ENCODE measurements around the gene ELMO3. TPM values are rescaled to one million over a fixed set of nuclear protein-coding genes. Genes with fewer than 3 reads are reported as not detected.

ELMO3 gene
- total RNA-seq, 1 donor from 2014 or later, result 1.7 TPM

GRCh38 chr16:67165121-67166078, 33.5 kb upstream of the ELMO3 start:
- H3K9me3 Mint-ChIP-seq (ENCODE audit: unreplicated experiment), result no peaks in the 10 kb centered on the region
- H3K4me1 Mint-ChIP-seq (ENCODE audit: unreplicated experiment), result peaks cover 39% of the 10 kb centered on the region
- H3K27me3 Mint-ChIP-seq (ENCODE audit: unreplicated experiment), result peaks cover 29% of the 10 kb centered on the region
- no peak for DNase-seq (ENCODE audit: extremely low spot score, unreplicated experiment)
- no peaks in the 10 kb centered on the region for H3K36me3 Mint-ChIP-seq (ENCODE audit: unreplicated experiment)
- no peak for TF ChIP-seq CTCF (IDR thresholded peaks at IDR 0.05)
- H3K27ac Mint-ChIP-seq (ENCODE audit: unreplicated experiment), result no peak overlapping the region
- H3K4me3 Mint-ChIP-seq (ENCODE audit: unreplicated experiment), result peak overlapping the region; percentile 40

- no peak overlapping the region for H3K27ac Mint-ChIP-seq (ENCODE audit: unreplicated experiment)
- no peaks in the 10 kb centered on the region for H3K9me3 Mint-ChIP-seq (ENCODE audit: unreplicated experiment)
- peaks cover 26% of the 10 kb centered on the region for H3K27me3 Mint-ChIP-seq (ENCODE audit: unreplicated experiment)
- H3K4me1 Mint-ChIP-seq (ENCODE audit: unreplicated experiment), result peaks cover 41% of the 10 kb centered on the region
- DNase-seq (ENCODE audit: extremely low spot score, unreplicated experiment), result no peak
- H3K36me3 Mint-ChIP-seq (ENCODE audit: unreplicated experiment), result no peaks in the 10 kb centered on the region
- no peak for TF ChIP-seq CTCF (IDR thresholded peaks at IDR 0.05)
- H3K4me3 Mint-ChIP-seq (ENCODE audit: unreplicated experiment), result no peak overlapping the region
These were observed 32.8 kb upstream of the ELMO3 start for GRCh38 chr16:67166110-67166547.

- Mint-ChIP-seq H3K4me1 (ENCODE audit: unreplicated experiment) (peaks cover 43% of the 10 kb centered on the region), H3K27ac (ENCODE audit: unreplicated experiment) (no peak overlapping the region), H3K4me3 (ENCODE audit: unreplicated experiment) (no peak overlapping the region), H3K27me3 (ENCODE audit: unreplicated experiment) (peaks cover 26% of the 10 kb centered on the region), H3K36me3 (ENCODE audit: unreplicated experiment) (no peaks in the 10 kb centered on the region), H3K9me3 (ENCODE audit: unreplicated experiment) (no peaks in the 10 kb centered on the region)
- DNase-seq (ENCODE audit: extremely low spot score, unreplicated experiment), result no peak
- TF ChIP-seq CTCF (IDR thresholded peaks at IDR 0.05), result no peak
These were observed 32.2 kb upstream of the ELMO3 start for GRCh38 chr16:67166598-67167168.

- Mint-ChIP-seq H3K27me3 (ENCODE audit: unreplicated experiment) (peaks cover 22% of the 10 kb centered on the region), H3K4me3 (ENCODE audit: unreplicated experiment) (no peak overlapping the region), H3K36me3 (ENCODE audit: unreplicated experiment) (no peaks in the 10 kb centered on the region), H3K4me1 (ENCODE audit: unreplicated experiment) (peaks cover 39% of the 10 kb centered on the region), H3K9me3 (ENCODE audit: unreplicated experiment) (no peaks in the 10 kb centered on the region), H3K27ac (ENCODE audit: unreplicated experiment) (no peak overlapping the region)
- TF ChIP-seq CTCF (IDR thresholded peaks at IDR 0.05), result no peak
- DNase-seq (ENCODE audit: extremely low spot score, unreplicated experiment), result no peak
These were observed 31.3 kb upstream of the ELMO3 start for GRCh38 chr16:67167588-67167987.

GRCh38 chr16:67169011-67169451, 29.9 kb upstream of the ELMO3 start:
- Mint-ChIP-seq H3K27ac (ENCODE audit: unreplicated experiment) (no peak overlapping the region), H3K9me3 (ENCODE audit: unreplicated experiment) (no peaks in the 10 kb centered on the region), H3K4me3 (ENCODE audit: unreplicated experiment) (no peak overlapping the region), H3K36me3 (ENCODE audit: unreplicated experiment) (no peaks in the 10 kb centered on the region), H3K27me3 (ENCODE audit: unreplicated experiment) (peaks cover 20% of the 10 kb centered on the region), H3K4me1 (ENCODE audit: unreplicated experiment) (peaks cover 47% of the 10 kb centered on the region)
- no peak for TF ChIP-seq CTCF (IDR thresholded peaks at IDR 0.05)
- no peak for DNase-seq (ENCODE audit: extremely low spot score, unreplicated experiment)

Measured in osteocyte (in vitro differentiated cells).